HG03378 (cell line): ENCODE results near the gene KRTAP4-8.
"Not testable (repeated sequence)": the region's sequence is repeated elsewhere in the genome, so short reads cannot be mapped to it uniquely, and the experiment has no call there.

Experiments
- ATAC-seq: cut with Tn5 transposase; IDR thresholded peaks from one replicate; pipeline ENCODE4 v1.9.1; 2021; ENCODE audit warnings: mild to moderate bottlenecking, moderate library complexity; ENCODE audit not compliant: unreplicated experiment

The KRTAP4-8 gene

GRCh38 chr17:41098042-41098441 lies at the start of gene KRTAP4-8:
KRTAP4-8 (minus strand) TSS chr17:41098142; CDS start chr17:41098084, 58 bp downstream.
- ATAC-seq, result no peak

DNA sequence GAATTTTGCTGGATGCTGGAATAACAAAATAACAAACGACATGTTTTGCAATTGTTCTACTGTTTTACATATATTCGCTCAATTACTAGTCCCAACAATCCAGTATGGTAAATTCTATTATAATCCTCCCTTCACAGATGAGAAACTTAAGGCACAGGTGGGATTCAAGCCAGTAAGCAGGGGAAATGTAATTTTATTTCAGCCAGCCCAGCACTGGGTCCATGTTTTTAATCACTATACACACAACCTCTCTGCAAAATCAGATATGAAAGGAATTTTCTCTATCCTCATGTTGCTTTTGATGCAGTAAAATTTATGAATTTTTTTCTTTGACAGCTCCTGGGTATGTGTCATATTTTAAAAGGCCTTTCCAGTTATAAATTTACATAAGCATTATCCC lies 47.3 kb upstream of the KRTAP4-8 start:
- no peak for ATAC-seq

DNA sequence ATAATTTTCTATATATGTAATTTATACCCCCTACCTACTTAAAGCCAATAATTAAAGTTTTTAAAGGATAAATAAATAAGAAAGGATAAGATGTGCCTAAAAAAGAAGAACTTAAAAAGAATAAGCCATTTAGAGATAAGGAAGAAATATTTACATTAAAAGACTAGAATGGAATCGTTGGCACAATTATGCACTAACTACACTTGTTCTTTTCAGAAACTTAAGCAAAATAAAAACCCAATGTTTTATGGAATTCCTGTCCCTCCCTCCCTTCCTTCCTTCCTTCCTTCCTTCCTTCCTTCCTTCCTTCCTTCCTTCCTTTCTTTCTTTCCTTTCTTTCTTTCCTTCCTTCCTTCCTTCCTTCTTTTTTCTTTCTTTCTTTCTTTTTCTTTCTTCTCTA lies 46.9 kb upstream of the KRTAP4-8 start:
- no peak for ATAC-seq

DNA sequence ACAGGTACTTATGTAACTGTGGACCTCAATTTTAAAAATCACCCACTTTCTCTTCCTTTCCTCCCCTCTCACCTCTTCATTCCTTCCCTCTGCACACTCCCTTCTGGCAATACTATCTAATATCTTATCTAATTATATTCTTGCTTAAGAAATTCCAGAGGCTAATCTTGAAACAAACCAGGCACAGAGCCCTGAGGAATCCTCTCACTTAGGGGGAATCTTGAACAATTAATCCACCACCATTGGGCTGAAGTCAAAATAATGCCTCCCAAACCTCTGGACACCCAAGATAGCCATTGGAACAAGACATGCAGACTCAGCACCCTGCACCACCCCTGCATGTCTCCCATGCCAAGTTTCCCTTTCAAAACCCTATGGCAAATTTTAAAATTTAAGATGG lies 43.4 kb upstream of the KRTAP4-8 start:
- no peak for ATAC-seq

- no peak for ATAC-seq
These were observed 42.6 kb upstream of the KRTAP4-8 start, which contains the start of gene KRTAP4-6 for GRCh38 chr17:41140360-41141131. KRTAP4-6 (minus strand) TSS chr17:41140544; CDS start chr17:41140487, 57 bp downstream.

GRCh38 chr17:41139865-41140264 lies 41.9 kb upstream of the KRTAP4-8 start:
- not testable (repeated sequence) for ATAC-seq

DNA sequence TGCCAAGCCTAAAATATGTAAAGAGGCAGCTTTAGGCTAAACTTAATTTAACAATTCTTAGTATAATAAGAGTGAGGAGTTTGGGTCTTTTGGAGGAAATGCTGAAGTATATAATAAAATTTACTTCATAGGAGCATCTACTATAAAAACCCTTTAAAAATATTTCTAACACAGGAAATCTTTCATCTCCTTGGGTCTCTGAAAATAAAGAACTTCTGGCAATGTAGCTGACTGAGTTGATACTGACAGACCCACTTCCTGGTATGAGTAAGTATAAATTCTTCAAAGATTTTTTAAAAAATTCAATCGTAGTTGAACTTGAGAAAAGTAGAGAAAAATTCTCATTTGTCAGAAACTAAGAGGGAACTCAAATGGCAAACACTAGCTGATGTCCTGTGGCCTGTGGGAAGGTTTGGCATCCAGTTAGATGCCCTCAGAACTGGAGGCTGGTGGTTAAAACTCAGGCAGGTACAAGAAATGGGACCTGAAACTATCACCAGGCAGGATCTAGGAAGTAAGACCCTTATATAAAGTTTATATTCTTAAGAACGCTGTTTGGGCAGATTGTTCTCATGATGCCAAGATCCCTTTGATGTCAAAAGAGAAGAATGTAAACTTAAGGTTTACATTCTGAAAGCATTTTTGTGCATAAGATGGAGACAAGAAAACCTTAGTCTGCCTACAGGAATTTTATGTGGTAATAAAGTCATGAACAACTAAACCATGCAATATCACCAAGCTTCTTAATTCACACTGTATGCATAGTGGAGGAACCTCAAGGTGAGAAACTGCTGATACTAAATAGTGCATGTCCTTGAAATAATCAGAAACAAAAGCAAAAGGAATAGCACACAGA lies 36.2 kb upstream of the KRTAP4-8 start:
- no peak for ATAC-seq

DNA sequence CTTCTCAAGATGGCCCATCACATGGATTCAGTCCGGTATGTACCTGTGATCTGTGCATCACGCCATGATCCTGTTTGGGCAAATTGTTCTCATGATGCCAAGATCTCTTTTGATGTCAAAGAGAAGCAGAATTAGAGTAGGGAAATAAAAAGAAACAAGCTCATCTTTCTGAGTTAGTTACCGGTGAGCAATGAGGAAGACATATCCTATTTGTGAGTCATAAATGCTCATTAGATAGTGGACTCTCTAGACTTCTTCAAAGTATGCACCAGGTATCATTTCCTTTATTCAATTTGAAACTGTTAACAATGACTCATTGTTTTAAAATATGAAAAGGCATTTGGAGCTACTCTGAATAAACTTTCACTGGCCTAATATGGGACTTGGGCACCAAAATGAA lies 34.0 kb upstream of the KRTAP4-8 start:
- ATAC-seq, result no peak

DNA sequence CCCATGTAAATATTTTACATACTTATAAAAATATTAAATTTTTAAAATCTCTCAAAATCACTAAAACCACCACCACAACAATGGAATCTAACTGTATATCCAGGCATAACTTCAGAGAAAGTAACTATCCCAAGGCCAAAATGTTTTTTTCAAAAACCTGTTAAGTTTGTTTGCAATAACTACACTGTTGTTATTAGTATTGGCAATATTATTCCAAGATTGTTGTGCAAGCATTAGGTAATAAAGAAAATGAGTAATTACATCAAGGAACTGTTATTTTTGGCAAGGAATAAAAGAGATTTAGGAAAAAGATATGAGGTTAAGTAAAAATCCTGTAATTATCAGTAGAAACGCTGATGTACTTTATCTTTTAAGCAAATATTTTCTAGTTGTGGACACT lies 29.4 kb upstream of the KRTAP4-8 start:
- ATAC-seq, result no peak

DNA sequence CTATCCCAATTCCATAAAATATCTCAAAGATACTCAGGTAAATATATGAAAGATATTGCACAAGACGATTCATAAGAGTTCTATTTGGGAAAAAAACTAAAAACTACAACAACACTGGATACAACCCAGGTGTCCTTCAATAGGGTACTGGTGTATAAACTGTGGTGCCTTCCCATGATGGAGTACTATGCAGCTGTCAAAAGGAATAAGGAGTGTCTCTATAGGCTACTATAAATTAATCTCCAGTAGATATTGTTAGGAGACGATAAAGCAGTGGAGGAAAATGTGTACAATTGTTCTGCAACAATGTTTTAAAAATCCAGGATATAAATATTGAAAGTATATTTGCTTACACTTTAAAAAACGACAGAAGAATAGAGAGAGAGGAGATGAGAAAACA lies 28.5 kb upstream of the KRTAP4-8 start:
- ATAC-seq, result no peak

- ATAC-seq, result no peak
These were observed 27.1 kb upstream of the KRTAP4-8 start for GRCh38 chr17:41125064-41125463.

DNA sequence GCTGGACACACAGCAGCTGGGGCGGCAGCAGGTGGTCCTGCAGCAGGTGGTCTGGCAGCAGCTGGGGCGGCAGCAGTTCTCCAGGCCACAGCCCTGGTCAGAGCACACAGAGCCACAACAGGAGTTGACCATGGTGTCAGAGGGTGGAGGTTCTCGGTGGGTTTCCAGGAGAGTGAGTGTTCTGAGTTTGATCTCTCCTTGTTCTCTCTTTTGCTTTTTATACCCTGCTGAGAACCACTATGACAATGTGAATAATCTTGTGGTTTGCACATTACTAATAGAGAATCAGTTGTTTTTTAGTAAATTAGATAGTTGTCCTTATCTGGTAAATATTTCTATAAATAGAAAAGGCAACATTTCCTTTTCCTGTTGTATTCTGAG lies 26.0 kb upstream of the KRTAP4-8 start, which contains the start of gene KRTAP4-12:
Gene KRTAP4-12, minus strand, starts transcription at position 192 of the 381 bp plus-strand sequence. Its CDS starts 60 bp downstream, at position 132.
- not testable (repeated sequence) for ATAC-seq

DNA sequence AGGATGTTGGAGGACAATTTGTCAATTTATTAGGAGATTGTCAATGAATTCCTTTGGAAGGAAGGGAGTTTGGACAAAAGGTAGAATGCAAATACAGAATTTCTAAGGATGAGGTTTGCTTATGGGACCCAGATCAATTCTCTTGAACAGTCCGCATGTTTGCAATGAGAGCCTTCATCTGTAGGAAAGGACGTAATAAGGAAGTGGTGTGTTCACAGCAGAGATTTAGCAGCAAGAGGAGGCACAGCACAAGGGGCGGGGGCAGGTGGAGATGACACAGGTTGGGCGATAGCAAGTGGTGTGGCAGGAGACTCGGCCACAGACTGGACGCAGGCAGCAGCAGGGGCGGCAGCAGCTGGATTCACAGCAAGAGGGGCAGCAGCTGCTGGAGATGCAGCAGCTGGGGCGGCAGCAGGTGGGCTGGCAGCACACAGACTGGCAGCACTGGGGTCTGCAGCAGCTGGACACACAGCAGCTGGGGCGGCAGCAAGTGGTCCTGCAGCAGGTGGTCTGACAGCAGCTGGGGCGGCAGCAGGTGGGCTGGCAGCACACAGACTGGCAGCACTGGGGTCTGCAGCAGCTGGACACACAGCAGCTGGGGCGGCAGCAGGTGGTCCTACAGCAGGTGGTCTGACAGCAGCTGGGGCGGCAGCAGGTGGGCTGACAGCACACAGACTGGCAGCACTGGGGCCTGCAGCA lies 25.5 kb upstream of the KRTAP4-8 start:
- not testable (repeated sequence) for ATAC-seq

DNA sequence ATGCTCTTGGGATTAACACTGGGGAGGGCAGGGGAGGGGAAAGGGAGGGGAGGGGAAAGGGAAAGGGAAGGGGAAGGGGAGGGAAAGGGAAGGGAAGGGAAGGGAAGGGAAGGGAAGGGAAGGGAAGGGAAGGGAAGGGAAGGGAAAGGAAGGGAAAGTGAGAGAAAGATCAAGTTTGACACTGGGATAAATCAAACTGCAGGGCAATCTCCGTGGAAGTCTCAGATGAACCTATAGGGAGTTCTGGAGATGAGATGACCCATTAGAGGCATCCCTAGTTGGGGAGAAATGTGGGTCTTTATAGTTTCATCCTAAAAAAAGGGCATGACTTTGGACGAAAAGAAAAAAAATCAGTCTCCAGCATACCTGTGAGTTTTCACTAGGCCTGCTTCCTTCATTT lies 23.8 kb upstream of the KRTAP4-8 start:
- no peak for ATAC-seq

DNA sequence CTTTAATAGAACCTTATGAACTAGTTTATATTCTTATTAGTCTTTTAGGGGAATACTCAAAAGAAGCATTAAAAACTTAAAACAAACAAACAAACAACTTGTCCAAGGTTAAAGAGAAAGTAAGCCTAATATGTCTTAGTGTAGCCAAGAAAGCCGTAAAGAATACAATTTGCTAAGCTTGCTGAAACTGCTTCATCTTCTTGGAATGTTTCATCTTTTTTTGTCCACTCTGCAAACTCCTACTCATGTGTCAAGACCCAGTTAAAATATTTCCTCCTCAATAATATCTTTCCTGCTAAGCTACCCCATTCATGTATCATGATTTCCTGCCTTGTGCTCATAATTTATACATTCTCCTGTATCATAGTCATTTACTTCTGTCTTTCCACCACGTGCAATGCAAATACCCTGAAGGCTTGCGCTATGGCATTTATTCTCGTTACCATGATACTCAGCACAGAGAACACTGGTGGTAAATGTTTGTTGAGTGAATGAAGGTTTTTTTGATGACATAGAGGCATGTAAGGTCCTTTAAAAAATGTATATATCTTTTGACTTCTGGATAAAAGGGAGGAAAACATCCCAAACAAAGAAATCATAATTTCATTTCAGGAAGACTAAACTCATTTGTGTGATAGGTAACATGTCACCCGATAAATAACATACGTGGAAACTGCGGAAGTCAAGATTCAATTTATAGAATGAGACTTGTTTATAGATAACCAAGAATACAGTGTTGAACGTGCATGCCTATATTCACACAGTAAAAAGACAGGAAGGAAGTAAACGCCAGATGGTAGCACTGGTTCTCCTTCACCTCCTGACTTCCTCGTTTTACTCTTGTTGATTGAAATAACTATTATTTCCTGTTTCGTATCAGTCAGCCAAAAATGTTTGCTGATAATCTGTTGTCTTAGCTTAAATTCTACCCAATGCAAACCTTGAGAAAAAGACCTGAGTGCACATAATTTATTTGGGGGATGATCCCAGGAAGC lies 22.1 kb upstream of the KRTAP4-8 start:
- ATAC-seq, result not testable (repeated sequence)

DNA sequence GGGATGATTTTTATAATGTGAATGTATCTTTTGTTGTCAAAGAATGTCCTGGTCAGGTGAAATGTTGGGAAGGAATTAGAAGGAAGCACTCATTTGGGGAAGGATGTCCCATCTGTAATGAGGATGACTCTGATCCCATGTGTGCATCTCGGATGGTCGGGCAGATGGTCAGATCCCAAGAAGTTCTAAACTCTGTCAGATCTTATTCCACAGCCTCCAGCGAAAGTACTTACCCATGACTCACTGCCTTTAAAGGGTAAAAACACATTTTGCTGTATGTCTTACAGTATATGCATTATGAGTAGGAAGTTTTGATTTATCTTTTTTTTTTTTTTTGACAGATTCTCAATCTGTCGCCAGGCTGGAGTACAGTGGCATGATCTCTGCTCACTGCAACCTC lies 20.8 kb upstream of the KRTAP4-8 start:
- ATAC-seq, result no peak

- not testable (repeated sequence) for ATAC-seq
These were observed 20.0 kb upstream of the KRTAP4-8 start, which contains the start of gene KRTAP4-11 for GRCh38 chr17:41117846-41118386. KRTAP4-11 (minus strand) TSS chr17:41118373; CDS start chr17:41118315, 58 bp downstream.

GRCh38 chr17:41116297-41116696 lies 18.4 kb upstream of the KRTAP4-8 start:
- no peak for ATAC-seq

GRCh38 chr17:41111151-41111885 lies 13.4 kb upstream of the KRTAP4-8 start:
- ATAC-seq, result no peak
